K562 (cell line): ENCODE measurements around the gene TPBGL. TPM values are rescaled to one million over a fixed set of nuclear protein-coding genes. Genes with fewer than 3 reads are reported as not detected.
A peak's percentile ranks its signal among the peaks of the same experiment; 100 is the strongest.

ENCODE experiments used
- CHD1 ChIP-seq: fragments of 200-600 bp; sonication (generic); IDR thresholded peaks from one replicate; pipeline ENCODE4 v1.6.1; 2012; ENCODE audit warnings: mild to moderate bottlenecking, moderate library complexity, low read length, inconsistent platforms
- CXXC5 ChIP-seq: fragments of 250-450 bp; sonication (Bioruptor Pico); IDR thresholded peaks from 2 replicates; pipeline ENCODE4 v1.8.0; 2022; ENCODE audit warnings: inconsistent platforms, mild to moderate bottlenecking, moderate library complexity
- NCOA2 ChIP-seq, 2 experiments: fragments of 450-650 bp; IDR thresholded peaks; 2 replicates each; pipeline ENCODE4 v1.6.1; 2018; ENCODE audit warnings: mild to moderate bottlenecking in 2 of 2, moderate library complexity in 1 of 2; ENCODE audit not compliant: partially characterized antibody in 2 of 2
- NFIC ChIP-seq: fragments of 450-650 bp; IDR thresholded peaks from 2 replicates; pipeline ENCODE4 v1.6.1; 2017; ENCODE audit warnings: mild to moderate bottlenecking, inconsistent platforms
- NR1H2 ChIP-seq: sonication (generic); formaldehyde crosslinking; IDR thresholded peaks from 2 replicates; pipeline ENCODE4 v1.4.0; 2020; ENCODE audit warnings: mild to moderate bottlenecking, missing genetic modification reagents
- PRDM10 ChIP-seq: fragments of 450-650 bp; IDR thresholded peaks from 2 replicates; pipeline ENCODE4 v1.6.1; 2018; ENCODE audit not compliant: partially characterized antibody
- RFX7 ChIP-seq: fragments of 250-450 bp; sonication (Bioruptor Pico); IDR thresholded peaks from 2 replicates; pipeline ENCODE4 v1.5.1; 2021; ENCODE audit warnings: mild to moderate bottlenecking
- YBX1 ChIP-seq: fragments of 450-650 bp; IDR thresholded peaks from 2 replicates; pipeline ENCODE4 v1.7.1; 2016; ENCODE audit warnings: mild to moderate bottlenecking
- ZNF24 ChIP-seq: fragments of 450-650 bp; IDR thresholded peaks from 2 replicates; pipeline ENCODE4 v1.6.1; 2016
- polyA plus RNA-seq, 8 experiments: library from polyadenylated mRNA; depleted of rRNA in 4 of 8; stranded (reverse) in 5 of 8; unstranded in 3 of 8; fragments of >200 nt; fragmentation: Nextera tagmentation in 2 of 8; fragmentation: Illumina TruSeq in 1 of 8; extraction: Ambion mirVana in 2 of 8; extraction: Trizol in 1 of 8; gene quantifications; 2 replicates each; pipeline versions ENCODE4 v1.2.1 to v1.2.3, GENCODE V29; 2011 to 2014; ENCODE audit warnings: inconsistent platforms in 1 of 8, missing spikeins in 1 of 8
- total RNA-seq, 7 experiments: library from RNA; depleted of rRNA in 6 of 7; stranded (reverse); fragments of >200 nt in 6 of 7; fragmentation: Illumina TruSeq in 2 of 7; extraction: Trizol in 2 of 7; gene quantifications; 2 replicates each; pipeline versions ENCODE4 v1.2.1 to v1.2.3, GENCODE V29; 2011 to 2021; ENCODE audit warnings: low replicate concordance in 1 of 7
- TF ChIP-seq, protein P1 (sequence below): fragments of 450-650 bp; IDR thresholded peaks from 2 replicates; pipeline ENCODE4 v1.6.1; 2016; ENCODE audit warnings: mild to moderate bottlenecking, moderate library complexity
- TF ChIP-seq, protein P2 (sequence below): fragments of 250-450 bp; sonication (Bioruptor Pico); IDR thresholded peaks from 2 replicates; pipeline ENCODE4 v1.5.0; 2021

The TPBGL gene
- total and polyA plus RNA-seq, 9 of the 15 experiments (the other 6 are each of a cell fraction or from before 2014, with no cell fraction given) = 0.04 to 0.11 (median 0.06) TPM; not detected in 6

DNA sequence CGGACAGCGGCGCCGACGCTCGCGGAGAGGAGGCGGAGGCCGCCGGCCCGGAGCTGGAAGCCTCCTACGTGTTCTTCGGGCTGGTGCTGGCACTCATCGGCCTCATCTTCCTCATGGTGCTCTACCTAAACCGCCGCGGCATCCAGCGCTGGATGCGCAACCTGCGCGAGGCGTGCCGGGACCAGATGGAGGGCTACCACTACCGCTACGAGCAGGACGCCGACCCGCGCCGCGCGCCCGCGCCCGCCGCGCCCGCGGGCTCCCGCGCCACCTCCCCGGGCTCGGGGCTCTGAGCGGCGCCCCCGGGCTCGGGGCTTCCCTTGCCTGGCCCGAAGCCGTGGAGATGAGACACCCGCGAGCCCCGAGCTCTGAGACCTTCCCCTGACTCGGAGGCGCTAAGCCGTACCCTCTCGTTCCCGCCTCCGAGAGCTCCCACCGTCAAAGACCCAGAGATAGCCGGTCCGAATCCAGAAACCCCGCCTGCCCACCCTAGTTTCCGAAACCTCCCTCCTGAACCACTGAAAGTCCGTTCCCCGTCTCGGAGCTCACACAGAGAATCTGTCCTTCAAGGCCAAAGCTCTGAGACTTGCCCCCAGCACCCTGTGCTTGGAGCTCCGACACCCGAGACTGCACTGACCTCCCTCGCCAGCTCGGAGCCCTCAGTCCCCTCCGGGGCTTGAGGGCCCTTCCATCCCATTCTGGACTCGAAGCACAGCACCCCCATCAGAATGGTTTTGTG, 1.5 kb downstream of the TPBGL start (continued):
- TF ChIP-seq, protein P1, sequence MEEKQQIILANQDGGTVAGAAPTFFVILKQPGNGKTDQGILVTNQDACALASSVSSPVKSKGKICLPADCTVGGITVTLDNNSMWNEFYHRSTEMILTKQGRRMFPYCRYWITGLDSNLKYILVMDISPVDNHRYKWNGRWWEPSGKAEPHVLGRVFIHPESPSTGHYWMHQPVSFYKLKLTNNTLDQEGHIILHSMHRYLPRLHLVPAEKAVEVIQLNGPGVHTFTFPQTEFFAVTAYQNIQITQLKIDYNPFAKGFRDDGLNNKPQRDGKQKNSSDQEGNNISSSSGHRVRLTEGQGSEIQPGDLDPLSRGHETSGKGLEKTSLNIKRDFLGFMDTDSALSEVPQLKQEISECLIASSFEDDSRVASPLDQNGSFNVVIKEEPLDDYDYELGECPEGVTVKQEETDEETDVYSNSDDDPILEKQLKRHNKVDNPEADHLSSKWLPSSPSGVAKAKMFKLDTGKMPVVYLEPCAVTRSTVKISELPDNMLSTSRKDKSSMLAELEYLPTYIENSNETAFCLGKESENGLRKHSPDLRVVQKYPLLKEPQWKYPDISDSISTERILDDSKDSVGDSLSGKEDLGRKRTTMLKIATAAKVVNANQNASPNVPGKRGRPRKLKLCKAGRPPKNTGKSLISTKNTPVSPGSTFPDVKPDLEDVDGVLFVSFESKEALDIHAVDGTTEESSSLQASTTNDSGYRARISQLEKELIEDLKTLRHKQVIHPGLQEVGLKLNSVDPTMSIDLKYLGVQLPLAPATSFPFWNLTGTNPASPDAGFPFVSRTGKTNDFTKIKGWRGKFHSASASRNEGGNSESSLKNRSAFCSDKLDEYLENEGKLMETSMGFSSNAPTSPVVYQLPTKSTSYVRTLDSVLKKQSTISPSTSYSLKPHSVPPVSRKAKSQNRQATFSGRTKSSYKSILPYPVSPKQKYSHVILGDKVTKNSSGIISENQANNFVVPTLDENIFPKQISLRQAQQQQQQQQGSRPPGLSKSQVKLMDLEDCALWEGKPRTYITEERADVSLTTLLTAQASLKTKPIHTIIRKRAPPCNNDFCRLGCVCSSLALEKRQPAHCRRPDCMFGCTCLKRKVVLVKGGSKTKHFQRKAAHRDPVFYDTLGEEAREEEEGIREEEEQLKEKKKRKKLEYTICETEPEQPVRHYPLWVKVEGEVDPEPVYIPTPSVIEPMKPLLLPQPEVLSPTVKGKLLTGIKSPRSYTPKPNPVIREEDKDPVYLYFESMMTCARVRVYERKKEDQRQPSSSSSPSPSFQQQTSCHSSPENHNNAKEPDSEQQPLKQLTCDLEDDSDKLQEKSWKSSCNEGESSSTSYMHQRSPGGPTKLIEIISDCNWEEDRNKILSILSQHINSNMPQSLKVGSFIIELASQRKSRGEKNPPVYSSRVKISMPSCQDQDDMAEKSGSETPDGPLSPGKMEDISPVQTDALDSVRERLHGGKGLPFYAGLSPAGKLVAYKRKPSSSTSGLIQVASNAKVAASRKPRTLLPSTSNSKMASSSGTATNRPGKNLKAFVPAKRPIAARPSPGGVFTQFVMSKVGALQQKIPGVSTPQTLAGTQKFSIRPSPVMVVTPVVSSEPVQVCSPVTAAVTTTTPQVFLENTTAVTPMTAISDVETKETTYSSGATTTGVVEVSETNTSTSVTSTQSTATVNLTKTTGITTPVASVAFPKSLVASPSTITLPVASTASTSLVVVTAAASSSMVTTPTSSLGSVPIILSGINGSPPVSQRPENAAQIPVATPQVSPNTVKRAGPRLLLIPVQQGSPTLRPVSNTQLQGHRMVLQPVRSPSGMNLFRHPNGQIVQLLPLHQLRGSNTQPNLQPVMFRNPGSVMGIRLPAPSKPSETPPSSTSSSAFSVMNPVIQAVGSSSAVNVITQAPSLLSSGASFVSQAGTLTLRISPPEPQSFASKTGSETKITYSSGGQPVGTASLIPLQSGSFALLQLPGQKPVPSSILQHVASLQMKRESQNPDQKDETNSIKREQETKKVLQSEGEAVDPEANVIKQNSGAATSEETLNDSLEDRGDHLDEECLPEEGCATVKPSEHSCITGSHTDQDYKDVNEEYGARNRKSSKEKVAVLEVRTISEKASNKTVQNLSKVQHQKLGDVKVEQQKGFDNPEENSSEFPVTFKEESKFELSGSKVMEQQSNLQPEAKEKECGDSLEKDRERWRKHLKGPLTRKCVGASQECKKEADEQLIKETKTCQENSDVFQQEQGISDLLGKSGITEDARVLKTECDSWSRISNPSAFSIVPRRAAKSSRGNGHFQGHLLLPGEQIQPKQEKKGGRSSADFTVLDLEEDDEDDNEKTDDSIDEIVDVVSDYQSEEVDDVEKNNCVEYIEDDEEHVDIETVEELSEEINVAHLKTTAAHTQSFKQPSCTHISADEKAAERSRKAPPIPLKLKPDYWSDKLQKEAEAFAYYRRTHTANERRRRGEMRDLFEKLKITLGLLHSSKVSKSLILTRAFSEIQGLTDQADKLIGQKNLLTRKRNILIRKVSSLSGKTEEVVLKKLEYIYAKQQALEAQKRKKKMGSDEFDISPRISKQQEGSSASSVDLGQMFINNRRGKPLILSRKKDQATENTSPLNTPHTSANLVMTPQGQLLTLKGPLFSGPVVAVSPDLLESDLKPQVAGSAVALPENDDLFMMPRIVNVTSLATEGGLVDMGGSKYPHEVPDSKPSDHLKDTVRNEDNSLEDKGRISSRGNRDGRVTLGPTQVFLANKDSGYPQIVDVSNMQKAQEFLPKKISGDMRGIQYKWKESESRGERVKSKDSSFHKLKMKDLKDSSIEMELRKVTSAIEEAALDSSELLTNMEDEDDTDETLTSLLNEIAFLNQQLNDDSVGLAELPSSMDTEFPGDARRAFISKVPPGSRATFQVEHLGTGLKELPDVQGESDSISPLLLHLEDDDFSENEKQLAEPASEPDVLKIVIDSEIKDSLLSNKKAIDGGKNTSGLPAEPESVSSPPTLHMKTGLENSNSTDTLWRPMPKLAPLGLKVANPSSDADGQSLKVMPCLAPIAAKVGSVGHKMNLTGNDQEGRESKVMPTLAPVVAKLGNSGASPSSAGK = peak; percentile 29; the same call in 1 of the 2 replicates
- peak; percentile 25 for TF ChIP-seq CXXC5 (CRISPR knock-in tag)
- no peak for TF ChIP-seq YBX1
- no peak for TF ChIP-seq NCOA2 (IDR thresholded peaks at IDR 0.05; ENCODE audit: partially characterized antibody in 2 of 2)
- no peak for TF ChIP-seq PRDM10
- peak; percentile 44; the same call in 1 of the 2 replicates for TF ChIP-seq NFIC
- TF ChIP-seq NR1H2 (CRISPR knock-in tag) = no peak
- 0 out of 2 replicates have a peak, but pooled peaks have one; percentile 31 for TF ChIP-seq RFX7 (CRISPR knock-in tag)
- peak; percentile 3 for TF ChIP-seq ZNF24
- TF ChIP-seq, protein P2, sequence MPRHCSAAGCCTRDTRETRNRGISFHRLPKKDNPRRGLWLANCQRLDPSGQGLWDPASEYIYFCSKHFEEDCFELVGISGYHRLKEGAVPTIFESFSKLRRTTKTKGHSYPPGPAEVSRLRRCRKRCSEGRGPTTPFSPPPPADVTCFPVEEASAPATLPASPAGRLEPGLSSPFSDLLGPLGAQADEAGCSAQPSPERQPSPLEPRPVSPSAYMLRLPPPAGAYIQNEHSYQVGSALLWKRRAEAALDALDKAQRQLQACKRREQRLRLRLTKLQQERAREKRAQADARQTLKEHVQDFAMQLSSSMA (CRISPR knock-in tag) = no peak
- peak; percentile 33 for TF ChIP-seq CHD1
